ENCODE data around the gene HPCAL4.

DNA sequence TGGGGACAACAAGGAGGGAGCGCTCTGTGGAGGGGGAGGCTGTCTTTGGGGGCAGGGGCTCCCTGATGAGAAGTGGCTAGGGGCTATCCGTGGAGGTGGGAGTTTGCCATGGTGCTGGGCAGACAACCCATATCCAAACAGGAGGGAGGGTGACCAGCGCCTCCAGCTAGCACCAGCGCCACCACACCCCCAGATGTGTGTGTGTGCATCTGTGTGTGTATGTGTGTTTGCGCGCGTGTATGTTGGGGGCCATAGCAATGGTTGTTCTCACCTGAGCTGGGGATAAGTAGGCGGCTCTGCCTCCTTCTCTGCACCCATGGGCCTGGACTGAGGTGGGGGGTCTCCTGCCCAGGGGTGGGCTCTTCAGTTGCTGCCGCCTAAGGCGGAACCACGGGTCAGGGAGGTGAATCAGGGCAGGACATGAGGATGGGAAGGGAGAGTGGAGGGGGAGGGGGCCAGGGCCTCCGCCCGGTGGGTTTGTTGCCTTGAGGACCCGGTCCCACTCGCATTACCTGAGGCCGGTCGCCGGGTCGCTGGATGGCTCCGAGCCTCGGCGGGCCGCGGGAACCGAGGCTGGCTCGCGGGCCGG, 345 bp downstream of the HPCAL4 start:
- TF ChIP-seq GATA3 (IDR thresholded peaks at IDR 0.05; ENCODE audit: low read depth, low read length): no peak
- TF ChIP-seq GATA2 (IDR thresholded peaks at IDR 0.05; ENCODE audit: low read depth, low read length): no peak
